Activated T-helper 2 cell treated with anti-CD3 and anti-CD28 coated beads, Interferon-gamma antibody, Interleukin-2, Interleukin-4, amounts not matched to agents 10 μg/mL and 5 μg/mL and 100 μg/mL, durations not matched to agents 14 hours and 24 hours and 36 hours (primary cell): Measurements from ENCODE around the gene ANXA2. TPM values are rescaled to one million over a fixed set of nuclear protein-coding genes. Genes with fewer than 3 reads are reported as not detected.
"Not testable (repeated sequence)": the region's sequence is repeated elsewhere in the genome, so short reads cannot be mapped to it uniquely, and the experiment has no call there.

Experiments
- DNase-seq: peaks from one replicate; pipeline ENCODE4 v3.0.0; 2021; ENCODE audit warnings: low spot score
- H3K27ac Mint-ChIP-seq: one replicate; pipeline ENCODE4 v1.8.0; 2021; ENCODE audit warnings: mixed read lengths
- H3K27me3 Mint-ChIP-seq: one replicate; pipeline ENCODE4 v1.8.0; 2021; ENCODE audit warnings: low read depth, mixed read lengths
- H3K36me3 Mint-ChIP-seq: one replicate; pipeline ENCODE4 v1.8.0; 2021; ENCODE audit warnings: low read depth, mixed read lengths
- H3K4me1 Mint-ChIP-seq: one replicate; pipeline ENCODE4 v1.8.0; 2021; ENCODE audit warnings: low read depth, mixed read lengths
- H3K4me3 Mint-ChIP-seq: one replicate; pipeline ENCODE4 v1.8.0; 2021; ENCODE audit warnings: low read depth, mild to moderate bottlenecking, moderate library complexity, mixed read lengths
- H3K9me3 Mint-ChIP-seq: one replicate; pipeline ENCODE4 v1.8.0; 2021; ENCODE audit warnings: mixed read lengths
- intact Hi-C: fragments of 100-400 bp; cut with micrococcal nuclease; formaldehyde crosslinking; loops from one replicate; pipeline ENCODE4 v1.15.1; 2023
- total RNA-seq: library from RNA; stranded (reverse); gene quantifications from 2 replicates; pipeline ENCODE4 v1.2.3, GENCODE V29; 2022

The ANXA2 gene
- total RNA-seq, 1 donor from 2014 or later, result 267 TPM

DNA sequence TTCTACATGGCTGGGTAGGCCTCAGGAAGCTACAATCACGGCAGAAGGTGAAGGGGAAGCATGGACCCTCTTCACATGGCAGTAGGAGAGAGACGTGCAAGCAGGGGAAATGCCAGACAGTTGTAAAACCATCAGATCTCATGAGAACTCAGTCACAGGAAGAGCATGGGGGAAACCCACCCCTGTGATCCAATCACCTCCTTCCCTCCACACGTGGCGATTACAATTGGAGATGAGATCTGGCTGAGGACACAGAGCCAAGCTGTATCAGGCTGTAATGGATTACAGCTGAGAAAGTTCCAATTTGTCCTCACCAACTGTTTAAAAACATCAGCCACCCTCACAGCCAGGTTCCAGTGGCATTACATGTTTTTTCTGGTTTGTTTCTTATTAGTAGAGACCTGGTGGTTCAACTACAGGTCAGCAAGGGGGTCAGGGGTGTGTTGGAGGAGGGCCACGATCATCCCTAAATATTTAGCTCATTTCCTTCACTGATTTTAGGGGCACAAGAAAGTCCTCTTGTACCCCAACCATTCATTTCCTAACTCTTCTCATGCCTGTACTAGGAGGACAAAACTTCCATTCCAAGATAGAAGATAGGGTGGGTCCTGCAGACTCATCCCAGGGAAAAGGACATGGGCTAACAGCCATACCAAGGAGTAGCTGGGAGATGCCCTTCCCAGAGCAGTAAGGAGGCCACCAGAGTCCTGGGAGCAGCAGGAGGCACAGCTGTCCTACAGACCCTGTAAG lies 54.4 kb downstream of the ANXA2 start:
- no peak for DNase-seq
- H3K36me3 Mint-ChIP-seq, result peaks cover 33% of the 10 kb centered on the region
- no peak overlapping the region for H3K27ac Mint-ChIP-seq
- H3K9me3 Mint-ChIP-seq, result no peaks in the 10 kb centered on the region
- intact Hi-C loops, result no loop called here
- H3K4me1 Mint-ChIP-seq, result no peaks in the 10 kb centered on the region
- no peak overlapping the region for H3K4me3 Mint-ChIP-seq
- H3K27me3 Mint-ChIP-seq, result no peaks in the 10 kb centered on the region

DNA sequence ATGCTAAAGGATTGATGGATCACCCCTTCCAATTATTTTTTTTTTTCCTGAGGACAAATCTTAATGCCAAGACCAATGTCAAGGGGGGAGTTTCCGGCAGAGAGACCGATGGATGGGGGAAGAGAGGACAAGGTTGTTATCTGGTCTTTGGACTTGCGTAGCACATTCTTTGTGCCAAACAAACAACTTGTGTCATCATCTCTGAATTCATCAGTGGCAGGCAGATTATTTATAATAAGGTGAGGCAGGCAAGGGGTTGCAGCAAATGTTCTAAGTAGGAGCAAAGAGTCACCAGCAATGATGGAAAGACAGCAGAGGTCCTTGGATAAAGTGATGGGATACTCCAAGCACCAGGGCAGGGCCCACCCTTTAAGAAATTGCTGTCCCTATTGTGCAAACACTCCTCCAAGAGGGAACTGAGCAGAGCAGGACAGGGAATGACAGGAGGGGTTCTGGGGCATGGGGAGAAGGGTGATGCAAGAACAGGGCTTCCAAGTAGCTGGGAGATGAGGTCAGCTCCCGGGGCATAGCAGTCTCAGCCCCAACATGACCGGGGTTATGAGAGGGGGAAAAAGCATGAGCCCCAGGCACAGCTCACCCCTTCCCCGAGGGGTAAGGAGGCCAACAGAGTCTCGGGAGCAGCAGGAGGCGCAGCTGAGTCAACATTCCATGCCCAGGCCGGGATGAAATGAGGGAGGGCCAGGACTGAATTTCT lies 57.4 kb downstream of the ANXA2 start:
- intact Hi-C loops, result no loop called here
- Mint-ChIP-seq H3K27ac (no peak overlapping the region), H3K4me3 (no peak overlapping the region), H3K36me3 (peaks cover 3% of the 10 kb centered on the region), H3K27me3 (peaks cover 10% of the 10 kb centered on the region), H3K9me3 (no peaks in the 10 kb centered on the region), H3K4me1 (no peaks in the 10 kb centered on the region)
- no peak for DNase-seq

DNA sequence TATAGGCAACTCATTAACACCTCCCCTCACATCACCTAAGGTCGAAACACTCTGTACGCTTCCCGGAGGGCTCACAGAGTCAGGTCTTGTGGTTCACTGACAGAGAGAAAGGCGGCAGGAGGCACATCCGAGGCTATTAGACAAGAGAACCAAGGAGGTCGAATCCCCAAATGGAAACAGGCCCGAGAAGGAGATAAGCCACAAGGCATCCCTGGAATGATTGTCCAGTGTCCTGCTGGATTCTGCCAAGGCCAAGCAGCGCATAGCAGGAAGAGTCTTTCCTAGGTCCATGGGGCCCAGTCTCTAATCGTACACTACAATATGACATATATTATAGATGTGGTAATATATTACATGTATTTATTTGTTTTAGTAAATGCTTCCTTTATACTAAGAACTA lies 58.5 kb downstream of the ANXA2 start:
- no peak overlapping the region for H3K27ac Mint-ChIP-seq
- no peak for DNase-seq

DNA sequence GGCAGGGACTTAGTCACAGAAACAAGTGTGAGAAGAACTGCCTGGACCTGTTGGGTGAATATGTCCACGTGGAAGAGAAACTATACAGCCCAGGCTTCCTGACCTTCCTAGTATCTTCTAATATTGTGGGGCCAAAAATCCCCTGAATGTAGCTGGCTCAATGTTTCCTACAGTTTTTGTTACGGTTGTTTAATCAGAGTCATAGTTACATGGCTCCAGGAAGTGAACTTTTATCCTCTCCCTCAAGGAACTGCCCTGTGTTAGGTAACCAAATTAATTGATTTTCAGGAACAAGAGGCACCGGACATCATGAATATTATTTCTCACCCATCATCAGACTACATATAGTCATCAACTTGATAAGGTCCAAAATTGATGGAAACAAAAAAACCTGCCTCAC lies 59.0 kb downstream of the ANXA2 start:
- Mint-ChIP-seq H3K4me3 (no peak overlapping the region), H3K4me1 (no peaks in the 10 kb centered on the region)

More for the DNA sequence above, 58.5 kb downstream of the ANXA2 start:
- no peaks in the 10 kb centered on the region for H3K4me1 Mint-ChIP-seq
- no peak overlapping the region for H3K4me3 Mint-ChIP-seq
- no peaks in the 10 kb centered on the region for H3K36me3 Mint-ChIP-seq
- intact Hi-C loops, result no loop called here
- peaks cover 19% of the 10 kb centered on the region for H3K27me3 Mint-ChIP-seq
- H3K9me3 Mint-ChIP-seq, result no peaks in the 10 kb centered on the region

GRCh38 chr15:60337076-60337475 lies 60.7 kb downstream of the ANXA2 start:
- H3K4me1 Mint-ChIP-seq, result no peaks in the 10 kb centered on the region
- no peak overlapping the region for H3K27ac Mint-ChIP-seq
- H3K9me3 Mint-ChIP-seq, result no peaks in the 10 kb centered on the region
- DNase-seq, result no peak
- no peak overlapping the region for H3K4me3 Mint-ChIP-seq
- no peaks in the 10 kb centered on the region for H3K36me3 Mint-ChIP-seq
- peaks cover 40% of the 10 kb centered on the region for H3K27me3 Mint-ChIP-seq
- intact Hi-C loops, result no loop called here

More for the DNA sequence above, 59.0 kb downstream of the ANXA2 start:
- Mint-ChIP-seq H3K9me3 (no peaks in the 10 kb centered on the region), H3K36me3 (no peaks in the 10 kb centered on the region), H3K27ac (no peak overlapping the region), H3K27me3 (peaks cover 24% of the 10 kb centered on the region)
- intact Hi-C loops, result no loop called here
- no peak for DNase-seq

- H3K4me3 Mint-ChIP-seq, intact Hi-C loops, DNase-seq, H3K27ac Mint-ChIP-seq, H3K9me3 Mint-ChIP-seq, H3K36me3 Mint-ChIP-seq, H3K4me1 Mint-ChIP-seq: not testable (repeated sequence)
- peaks cover 50% of the 10 kb centered on the region for H3K27me3 Mint-ChIP-seq
Observed at GRCh38 chr15:60335296-60335695, 62.5 kb downstream of the ANXA2 start.

DNA sequence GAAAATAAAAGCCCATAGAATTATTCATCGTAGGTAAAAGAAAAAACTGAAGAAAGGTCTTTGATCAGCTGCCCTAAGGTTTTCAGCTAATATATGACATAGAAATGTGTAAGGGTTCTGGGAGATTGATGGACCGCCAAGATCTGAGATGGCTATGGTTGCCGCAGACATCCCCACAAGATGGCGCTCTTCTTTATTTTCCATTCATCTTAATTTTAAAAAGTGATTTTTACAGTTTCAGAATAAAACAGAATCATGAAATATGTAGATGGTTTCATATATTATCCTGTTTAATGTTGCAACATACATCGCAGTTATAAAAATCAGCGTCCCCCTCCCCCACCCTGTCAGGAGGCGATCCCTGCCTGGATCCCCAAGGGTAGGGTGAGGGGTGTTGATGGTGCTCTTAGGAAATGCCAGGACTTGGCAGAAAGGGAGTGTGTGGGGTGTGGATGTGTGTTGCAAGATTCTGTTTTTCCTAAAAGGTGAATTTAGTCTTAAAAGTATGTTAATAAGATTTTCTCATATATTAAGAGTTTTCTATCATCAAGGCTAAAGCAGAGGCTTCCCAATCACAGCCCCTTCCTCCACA lies 68.8 kb downstream of the ANXA2 start:
- Mint-ChIP-seq H3K4me3 (no peak overlapping the region), H3K27me3 (peaks cover 64% of the 10 kb centered on the region), H3K9me3 (no peaks in the 10 kb centered on the region), H3K36me3 (no peaks in the 10 kb centered on the region), H3K27ac (no peak overlapping the region), H3K4me1 (peaks cover 5% of the 10 kb centered on the region)
- intact Hi-C loops, result loop anchor here (5.0 to 10.0 kb wide), 3 partner anchors 144 to 634 kb away; no protein-coding TSS in a partner anchor
- no peak for DNase-seq

- peaks cover 58% of the 10 kb centered on the region for H3K27me3 Mint-ChIP-seq
- peaks cover 5% of the 10 kb centered on the region for H3K4me1 Mint-ChIP-seq
- H3K27ac Mint-ChIP-seq, result no peak overlapping the region
- no peaks in the 10 kb centered on the region for H3K9me3 Mint-ChIP-seq
- no peak overlapping the region for H3K4me3 Mint-ChIP-seq
- H3K36me3 Mint-ChIP-seq, result no peaks in the 10 kb centered on the region
- no peak for DNase-seq
- intact Hi-C loops, result loop anchor here (1.0 to 10.0 kb wide), 5 partner anchors 142 to 632 kb away; no protein-coding TSS in a partner anchor
Observed at GRCh38 chr15:60326824-60327654, 70.7 kb downstream of the ANXA2 start.

DNA sequence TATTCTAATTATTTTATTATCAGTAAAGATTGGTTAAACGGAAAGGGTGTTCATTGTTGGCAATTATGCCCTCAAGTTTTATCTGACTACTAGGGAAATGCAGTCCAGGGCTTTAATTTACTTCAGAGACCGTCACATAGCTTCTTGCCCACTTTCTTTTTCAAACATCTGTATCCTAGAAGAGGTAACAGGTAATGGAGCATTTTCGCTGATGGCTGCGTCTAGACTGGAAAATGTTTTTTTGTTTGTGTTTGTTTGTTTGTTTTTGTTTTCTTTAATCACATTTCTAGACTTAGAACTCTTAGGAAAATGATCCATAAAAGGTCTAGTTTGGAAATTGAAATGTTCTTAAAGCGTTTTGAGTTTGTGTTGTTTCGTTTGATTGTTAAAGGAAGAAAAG lies 71.4 kb downstream of the ANXA2 start:
- Mint-ChIP-seq H3K36me3 (no peaks in the 10 kb centered on the region), H3K4me1 (peaks cover 5% of the 10 kb centered on the region), H3K9me3 (no peaks in the 10 kb centered on the region), H3K4me3 (no peak overlapping the region), H3K27ac (no peak overlapping the region), H3K27me3 (peaks cover 55% of the 10 kb centered on the region)
- intact Hi-C loops, result loop anchor here (2.0 to 10.0 kb wide), 4 partner anchors 142 to 632 kb away; no protein-coding TSS in a partner anchor
- no peak for DNase-seq

- H3K4me3 Mint-ChIP-seq, result no peak overlapping the region
- no peaks in the 10 kb centered on the region for H3K36me3 Mint-ChIP-seq
- intact Hi-C loops, result loop anchor here (2.0 to 10.0 kb wide), 4 partner anchors 141 to 631 kb away; no protein-coding TSS in a partner anchor
- H3K4me1 Mint-ChIP-seq, result peaks cover 5% of the 10 kb centered on the region
- no peak overlapping the region for H3K27ac Mint-ChIP-seq
- no peaks in the 10 kb centered on the region for H3K9me3 Mint-ChIP-seq
- peaks cover 54% of the 10 kb centered on the region for H3K27me3 Mint-ChIP-seq
- DNase-seq, result no peak
Observed at GRCh38 chr15:60325905-60326304, 71.9 kb downstream of the ANXA2 start.

DNA sequence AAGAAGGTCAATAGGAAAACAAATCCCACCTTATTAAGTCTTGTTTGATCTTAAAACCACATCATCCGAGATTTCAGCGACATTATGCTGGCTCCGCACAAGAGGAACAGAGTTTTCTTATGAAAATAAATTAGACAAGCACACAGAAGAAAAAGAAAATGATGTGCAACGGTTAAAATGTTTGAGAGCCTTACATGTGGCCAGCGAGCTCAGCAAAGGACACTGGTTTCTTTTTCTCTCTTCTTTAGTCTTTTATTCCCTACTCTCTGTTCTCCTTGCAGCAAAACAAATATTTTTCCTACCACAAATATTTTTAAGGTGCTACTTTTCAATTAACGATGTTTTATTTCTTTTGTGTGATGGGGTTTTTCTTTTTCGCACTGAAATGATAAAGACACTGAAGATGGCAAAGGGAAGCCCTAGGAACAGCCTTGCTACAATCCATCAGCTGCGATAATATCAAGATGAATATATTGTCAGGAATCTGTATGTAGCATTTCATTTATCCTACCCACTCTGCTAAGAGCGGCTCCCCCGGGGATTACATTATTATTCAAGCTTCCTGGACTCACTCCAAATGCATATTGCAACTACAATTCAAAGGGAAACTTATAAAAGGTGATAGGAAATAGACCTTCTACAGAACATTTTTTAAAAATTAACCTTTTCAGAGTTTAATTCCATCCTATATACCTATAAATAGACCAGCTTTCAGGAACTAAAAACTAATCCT lies 72.9 kb downstream of the ANXA2 start:
- Mint-ChIP-seq H3K4me3 (no peak overlapping the region), H3K27ac (no peak overlapping the region), H3K27me3 (peaks cover 49% of the 10 kb centered on the region), H3K4me1 (peaks cover 5% of the 10 kb centered on the region), H3K36me3 (no peaks in the 10 kb centered on the region), H3K9me3 (no peaks in the 10 kb centered on the region)
- DNase-seq, result no peak
- intact Hi-C loops, result loop anchor here (5.0 to 10.0 kb wide), 3 partner anchors 140 to 630 kb away; no protein-coding TSS in a partner anchor

DNA sequence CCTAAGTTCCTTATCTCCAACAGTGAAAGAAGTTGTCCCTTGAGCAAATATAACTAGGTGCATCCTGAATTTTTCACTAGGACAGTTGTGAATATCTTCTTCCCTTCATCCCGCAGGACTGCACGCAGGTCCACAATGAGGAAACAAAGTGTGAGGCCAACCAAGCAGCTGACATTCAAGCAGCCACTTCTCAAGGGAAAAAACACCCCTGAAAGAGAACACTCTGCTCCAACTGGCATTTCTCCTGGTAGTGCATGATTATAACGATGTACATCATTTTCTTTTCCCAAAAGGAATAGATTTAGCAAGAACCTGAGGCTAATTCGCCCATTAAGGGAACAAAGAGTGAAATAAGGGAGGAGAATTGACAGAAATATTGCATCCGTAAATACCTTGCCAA lies 74.5 kb downstream of the ANXA2 start:
- Mint-ChIP-seq H3K4me3 (no peak overlapping the region), H3K4me1 (peaks cover 5% of the 10 kb centered on the region), H3K36me3 (no peaks in the 10 kb centered on the region), H3K27ac (no peak overlapping the region), H3K27me3 (peaks cover 42% of the 10 kb centered on the region), H3K9me3 (no peaks in the 10 kb centered on the region)
- DNase-seq, result no peak
- intact Hi-C loops, result loop anchor here (10.0 kb wide), 2 partner anchors 139 to 629 kb away; no protein-coding TSS in a partner anchor
